SU-DHL-6 (cell line): Measurements from ENCODE around the gene ALX4.

Source experiments
- EZH2phosphoT487 ChIP-seq: fragments of 200-600 bp; sonication (generic), shearing (Covaris generic); conservative IDR thresholded peaks from 2 replicates; pipeline ENCODE4 v1.6.1; 2018; ENCODE audit warnings: mild to moderate bottlenecking, antibody characterized with exemption, low read length, moderate library complexity, mixed read lengths
- TF ChIP-seq, protein P1 (sequence below): fragments of 200-600 bp; sonication (generic); IDR thresholded peaks from one replicate; pipeline ENCODE4 v1.5.1; 2017; ENCODE audit warnings: antibody characterized with exemption, mild to moderate bottlenecking, low read length, moderate library complexity; ENCODE audit not compliant: insufficient read depth, poor library complexity, severe bottlenecking

DNA sequence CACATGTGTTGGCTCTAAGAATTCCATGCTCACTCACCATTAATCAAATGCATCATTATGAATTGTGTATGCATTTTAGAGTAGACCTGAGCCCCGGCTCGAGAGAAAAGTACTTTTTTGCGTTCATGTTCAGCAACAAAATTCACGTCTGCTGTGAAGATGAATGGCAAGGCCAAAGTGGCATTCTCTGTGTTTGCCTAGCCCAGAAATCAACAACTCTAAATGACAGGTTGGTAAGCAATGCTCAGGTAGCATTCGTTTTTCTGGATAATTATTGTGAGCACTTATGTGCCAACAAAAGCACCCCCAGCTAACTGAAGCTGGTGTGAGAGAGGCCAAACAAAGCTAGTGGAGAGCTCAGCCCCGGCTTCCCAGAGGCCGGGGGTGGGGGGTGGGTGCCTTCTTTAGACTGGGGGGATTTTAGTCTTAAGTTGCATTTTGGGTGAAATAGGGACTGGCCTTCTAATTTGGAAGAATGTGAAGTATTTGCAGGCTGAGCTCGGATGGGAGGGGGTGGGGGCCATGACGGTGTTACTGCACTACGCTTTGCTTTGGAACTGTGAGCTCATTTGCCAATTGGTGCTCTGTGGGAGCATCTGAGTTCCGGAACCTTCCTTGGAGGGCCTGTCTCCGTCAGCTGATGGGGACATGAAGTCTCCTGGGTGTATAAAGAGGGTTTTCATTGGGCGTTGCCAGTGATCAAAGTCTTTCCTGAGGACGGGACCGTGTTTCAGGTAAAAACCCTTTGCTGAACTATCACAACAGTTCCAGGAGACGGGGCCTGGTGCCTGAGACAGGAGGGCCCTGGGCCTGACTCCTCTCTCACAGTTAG is 29.0 kb upstream of the ALX4 start:
- TF ChIP-seq, protein P1, sequence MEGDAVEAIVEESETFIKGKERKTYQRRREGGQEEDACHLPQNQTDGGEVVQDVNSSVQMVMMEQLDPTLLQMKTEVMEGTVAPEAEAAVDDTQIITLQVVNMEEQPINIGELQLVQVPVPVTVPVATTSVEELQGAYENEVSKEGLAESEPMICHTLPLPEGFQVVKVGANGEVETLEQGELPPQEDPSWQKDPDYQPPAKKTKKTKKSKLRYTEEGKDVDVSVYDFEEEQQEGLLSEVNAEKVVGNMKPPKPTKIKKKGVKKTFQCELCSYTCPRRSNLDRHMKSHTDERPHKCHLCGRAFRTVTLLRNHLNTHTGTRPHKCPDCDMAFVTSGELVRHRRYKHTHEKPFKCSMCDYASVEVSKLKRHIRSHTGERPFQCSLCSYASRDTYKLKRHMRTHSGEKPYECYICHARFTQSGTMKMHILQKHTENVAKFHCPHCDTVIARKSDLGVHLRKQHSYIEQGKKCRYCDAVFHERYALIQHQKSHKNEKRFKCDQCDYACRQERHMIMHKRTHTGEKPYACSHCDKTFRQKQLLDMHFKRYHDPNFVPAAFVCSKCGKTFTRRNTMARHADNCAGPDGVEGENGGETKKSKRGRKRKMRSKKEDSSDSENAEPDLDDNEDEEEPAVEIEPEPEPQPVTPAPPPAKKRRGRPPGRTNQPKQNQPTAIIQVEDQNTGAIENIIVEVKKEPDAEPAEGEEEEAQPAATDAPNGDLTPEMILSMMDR, result no peak
- TF ChIP-seq EZH2phosphoT487, result no peak
